RPMI7951 (cell line): ENCODE results near the gene CENPH. TPM values are rescaled to one million over a fixed set of nuclear protein-coding genes. Genes with fewer than 3 reads are reported as not detected.
"Not testable (repeated sequence)": the region's sequence is repeated elsewhere in the genome, so short reads cannot be mapped to it uniquely, and the experiment has no call there.

Experiments used
- DNase-seq: peaks from one replicate; pipeline ENCODE4 v3.0.0-alpha.2; 2012; ENCODE audit warnings: low read depth
- total RNA-seq: library from RNA; depleted of rRNA; stranded (reverse); fragments of >200 nt; shearing (Covaris generic); gene quantifications from 2 replicates; pipeline ENCODE4 v1.2.3, GENCODE V29; 2014

CENPH gene
- total RNA-seq, 1 experiment from 2014 or later: 56.5 TPM

GRCh38 chr5:69209602-69210001, 20.2 kb downstream of the CENPH start:
- no peak for DNase-seq

DNA sequence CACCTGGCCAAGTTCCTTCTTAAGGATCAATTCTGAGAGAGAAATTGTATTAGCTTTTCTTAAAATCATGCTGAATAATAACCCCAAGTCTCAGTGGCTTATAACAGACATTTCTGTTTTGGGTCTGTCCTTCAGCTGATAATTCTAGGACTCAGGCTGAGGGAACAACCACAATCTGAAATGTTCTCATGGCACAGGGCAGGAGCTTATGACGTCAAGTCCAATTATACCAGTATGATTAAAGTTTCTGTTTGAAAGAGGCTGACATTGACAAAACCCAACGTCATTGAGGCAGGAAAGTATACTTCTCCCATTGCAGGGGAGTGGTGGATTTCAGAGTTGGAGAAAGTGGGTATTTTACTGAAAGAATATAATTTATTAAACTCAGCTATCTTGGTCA, 21.8 kb downstream of the CENPH start:
- no peak for DNase-seq

GRCh38 chr5:69212022-69212421, 22.6 kb downstream of the CENPH start:
- DNase-seq: no peak

GRCh38 chr5:69213513-69214215, 24.3 kb downstream of the CENPH start:
- DNase-seq: peak; percentile 58

DNA sequence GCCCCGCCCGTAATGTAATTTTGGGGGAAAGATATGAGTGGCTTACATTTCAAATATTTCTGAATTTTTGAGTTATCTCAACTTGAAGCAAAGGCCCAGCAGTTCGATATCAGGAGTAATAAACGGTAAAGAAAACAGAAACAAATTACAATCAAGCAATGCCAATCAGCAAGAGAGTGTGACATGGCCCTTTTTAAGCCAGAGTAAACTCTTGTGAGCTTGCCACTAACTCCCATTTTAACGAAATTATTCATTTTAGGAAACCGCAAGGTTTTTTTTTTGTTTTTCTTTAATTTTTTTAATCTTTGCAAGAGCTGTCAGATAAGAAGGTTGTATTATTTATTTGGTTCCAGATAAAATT, 27.7 kb downstream of the CENPH start:
- no peak for DNase-seq

DNA sequence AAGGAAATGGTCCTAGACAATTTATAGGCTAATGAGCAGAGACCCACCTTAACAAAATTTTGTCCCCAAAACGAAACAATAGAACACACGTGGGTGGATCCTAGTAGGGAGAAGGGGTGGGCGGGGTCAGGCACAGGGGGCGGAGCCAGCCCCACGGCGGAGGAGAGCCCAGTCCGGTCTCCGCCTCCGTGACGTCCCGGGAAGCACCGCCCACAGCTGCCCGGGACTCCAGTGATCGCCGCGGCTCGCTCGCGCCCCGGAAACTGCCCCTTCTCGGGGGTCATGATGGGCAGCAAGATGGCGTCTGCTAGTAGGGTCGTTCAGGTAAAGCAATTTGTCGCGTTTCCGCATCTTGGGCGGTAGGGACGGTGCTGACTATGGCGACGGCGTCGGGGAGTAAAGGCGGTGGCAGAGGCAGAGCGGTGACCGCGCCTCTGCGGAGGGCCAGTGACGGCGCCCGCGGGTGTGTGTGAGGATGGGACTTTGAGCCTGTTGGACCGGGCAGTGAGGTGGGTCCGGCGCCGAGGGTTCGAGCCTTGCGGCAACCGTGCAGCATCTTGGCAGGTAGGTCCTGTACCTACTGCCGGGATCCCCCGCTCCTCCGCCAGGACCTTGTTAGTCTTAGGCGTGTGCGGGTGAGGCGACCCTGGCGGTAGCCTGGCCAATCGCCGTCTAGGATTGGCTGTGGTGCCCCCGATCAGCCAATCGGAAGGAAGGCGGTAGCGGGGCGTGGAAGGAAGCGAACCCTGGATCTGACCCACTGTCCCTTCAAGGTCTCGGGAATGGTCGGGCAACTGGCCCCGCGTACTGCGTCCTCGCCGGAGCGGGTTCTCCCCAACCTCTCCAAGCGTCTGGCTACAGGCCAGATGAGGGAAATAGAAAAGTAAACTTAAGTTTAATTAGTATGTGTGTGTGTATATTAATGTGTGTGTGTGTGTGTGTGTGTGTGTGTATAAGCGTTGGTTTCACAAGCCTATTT, 28.5 kb downstream of the CENPH start:
- peak; percentile 89 for DNase-seq

GRCh38 chr5:69219939-69220338, 30.6 kb downstream of the CENPH start:
- DNase-seq: no peak

GRCh38 chr5:69220371-69220770, 31.0 kb downstream of the CENPH start:
- DNase-seq: not testable (repeated sequence)

DNA sequence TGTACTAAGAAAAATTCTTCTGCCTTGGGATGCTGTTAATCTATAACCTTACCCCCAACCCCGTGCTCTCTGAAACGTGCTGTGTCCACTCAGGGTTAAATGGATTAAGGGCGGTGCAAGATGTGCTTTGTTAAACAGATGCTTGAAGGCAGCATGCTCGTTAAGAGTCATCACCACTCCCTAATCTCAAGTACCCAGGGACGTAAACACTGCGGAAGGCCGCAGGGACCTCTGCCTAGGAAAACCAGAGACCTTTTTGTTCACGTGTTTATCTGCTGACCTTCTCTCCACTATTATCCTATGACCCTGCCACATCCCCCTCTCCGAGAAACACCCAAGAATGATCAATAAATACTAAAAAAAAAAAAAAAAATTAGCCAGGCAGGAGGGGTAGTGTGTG, 31.4 kb downstream of the CENPH start:
- DNase-seq: not testable (repeated sequence)

DNA sequence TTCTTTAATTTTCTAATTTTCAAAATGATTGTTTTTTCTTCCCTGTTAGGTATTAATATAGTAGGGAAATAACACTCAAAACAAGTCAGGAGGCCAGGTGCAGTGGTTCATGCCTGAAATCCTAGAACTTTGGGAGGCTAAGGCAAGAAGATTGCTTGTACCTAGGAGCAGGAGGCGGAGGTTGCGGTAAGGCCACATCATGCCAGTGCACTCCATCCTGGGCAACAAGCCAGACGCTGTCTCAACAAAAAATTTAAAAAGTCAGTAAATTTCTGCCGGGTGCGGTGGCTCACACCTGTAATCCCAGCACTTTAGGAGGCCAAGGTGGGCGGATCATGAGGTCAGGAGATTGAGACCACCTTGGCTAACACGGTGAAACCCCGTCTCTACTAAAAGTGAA, 35.1 kb downstream of the CENPH start:
- DNase-seq: no peak

- DNase-seq: no peak
These were observed 36.5 kb downstream of the CENPH start for GRCh38 chr5:69225860-69226259.

GRCh38 chr5:69230181-69230580, 40.8 kb downstream of the CENPH start:
- DNase-seq: no peak

- DNase-seq: no peak
These were observed 41.9 kb downstream of the CENPH start for GRCh38 chr5:69231281-69231680.

- peak; percentile 23 for DNase-seq
These were observed 42.5 kb downstream of the CENPH start for GRCh38 chr5:69231851-69232250.

- DNase-seq: peak; percentile 88
These were observed 45.3 kb downstream of the CENPH start, which contains the start of gene CDK7 for GRCh38 chr5:69234457-69235268. Gene CDK7, plus strand, starts transcription at chr5:69234886. Its CDS starts 90 bp downstream, at chr5:69234976.

- DNase-seq: not testable (repeated sequence)
These were observed 47.4 kb downstream of the CENPH start for GRCh38 chr5:69236733-69237132.

- DNase-seq: no peak
These were observed 48.5 kb downstream of the CENPH start for GRCh38 chr5:69237877-69238276.

DNA sequence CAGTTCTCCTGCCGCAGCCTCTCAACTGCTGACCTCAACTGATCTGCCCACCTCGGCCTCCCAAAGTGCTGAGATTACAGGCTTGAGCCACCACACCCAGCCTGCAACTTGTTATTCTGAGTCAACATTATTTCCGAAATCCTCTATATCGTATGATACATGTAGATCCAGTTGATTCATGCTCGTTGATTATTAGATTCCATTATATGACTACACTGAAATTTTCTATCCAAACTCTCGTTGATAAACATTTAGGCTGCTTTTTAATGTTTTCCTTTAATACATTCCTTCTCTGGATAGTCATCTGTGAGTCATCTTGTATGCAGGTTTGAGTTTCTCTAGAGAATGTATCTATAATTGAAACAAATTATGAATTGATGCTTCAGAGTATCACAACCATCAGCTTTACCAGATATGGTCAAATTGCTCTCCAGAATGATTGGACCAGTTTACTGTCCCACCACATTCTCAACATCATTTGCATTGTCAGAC, 49.4 kb downstream of the CENPH start:
- DNase-seq: peak; percentile 58

DNA sequence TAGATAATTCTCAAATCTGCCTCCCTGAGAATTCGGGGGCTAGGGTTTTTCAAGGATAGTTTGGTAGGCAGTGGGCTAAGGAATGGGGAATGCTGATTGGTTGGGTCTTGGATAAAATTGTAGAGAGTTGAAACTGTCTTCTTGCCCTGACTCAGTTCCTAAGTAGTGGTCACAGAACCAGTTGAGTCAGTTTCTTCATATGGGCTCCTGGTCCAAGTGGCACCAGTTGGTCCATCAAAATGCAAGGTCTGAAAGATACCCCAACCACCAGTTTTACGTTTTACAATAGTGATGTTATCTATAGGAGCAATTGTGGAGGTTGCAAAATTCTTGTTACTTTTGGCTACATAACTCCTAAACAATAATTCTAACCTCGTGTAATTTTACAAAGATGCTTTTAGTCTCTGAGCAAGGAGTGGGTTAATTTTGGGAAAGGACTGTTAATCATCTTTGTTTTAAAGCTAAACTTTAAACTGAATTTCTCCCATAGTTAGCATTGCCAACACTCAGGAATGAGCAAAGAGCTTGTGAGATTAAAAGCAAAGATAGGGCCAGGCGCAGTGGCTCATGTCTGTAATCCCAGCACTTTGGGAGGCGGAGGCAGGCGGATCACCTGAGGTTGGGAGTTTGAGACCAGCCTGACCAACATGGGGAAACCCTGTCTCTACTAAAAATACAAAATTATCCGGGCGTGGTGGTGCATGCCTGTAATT, 53.0 kb downstream of the CENPH start:
- DNase-seq: no peak

GRCh38 chr5:69245031-69245430, 55.6 kb downstream of the CENPH start:
- no peak for DNase-seq

DNA sequence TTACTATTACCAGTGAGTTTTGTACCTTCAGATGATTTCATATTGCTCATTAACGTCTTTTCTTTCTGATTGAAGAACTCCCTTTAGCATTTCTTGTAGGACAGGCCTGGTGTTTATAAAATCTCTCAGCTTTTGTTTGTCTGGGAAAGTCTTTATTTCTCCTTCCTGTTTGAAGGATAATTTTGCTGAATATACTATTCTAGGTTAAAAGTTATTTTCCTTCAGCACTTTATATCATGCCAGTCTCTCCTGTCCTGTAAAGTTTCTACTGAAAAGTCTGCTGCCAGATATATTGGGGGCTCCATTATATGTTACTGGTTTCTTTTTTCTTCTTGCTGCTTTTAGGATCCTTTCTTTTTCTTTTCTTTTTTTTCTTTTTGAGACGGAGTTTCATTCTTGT, 58.6 kb downstream of the CENPH start:
- DNase-seq: no peak
